Hair follicle dermal papilla cell (primary cell): Measurements from ENCODE around the gene ZBTB2. TPM values are rescaled to one million over a fixed set of nuclear protein-coding genes. Genes with fewer than 3 reads are reported as not detected.

ENCODE experiments used
- small RNA-seq: library from RNA; depleted of rRNA; stranded (forward); fragments of <200 nt; gene quantifications from one replicate; pipeline ENCODE3, GENCODE V24; 2012
- total RNA-seq: library from RNA; depleted of rRNA; stranded (reverse); fragments of >200 nt; gene quantifications from 2 replicates; pipeline ENCODE4 v1.2.3, GENCODE V29; 2012

ZBTB2 gene
- total RNA-seq: 10.9 and 11.2 TPM in 2 replicates

GRCh38 chr6:151391471-151392413 lies at the start of gene ZBTB2:
TSS of gene ZBTB2 (minus strand) at chr6:151391559. CDS start at chr6:151373637, 17,922 bp downstream.

Small RNA genes within 50 kb of the gene (small RNA-seq; reads per million reads assigned to genes)
- gene RF00019: not detected

Other genes with a start within 250 kb of the ZBTB2 start
- gene AKAP12, start 151.6 kb downstream of the ZBTB2 start, total RNA-seq: 47.1 and 70.1 TPM in 2 replicates
- gene RMND1, start 60.6 kb upstream of the ZBTB2 start, total RNA-seq: 33.5 and 33.6 TPM in 2 replicates
- gene CCDC170, start 102.5 kb upstream of the ZBTB2 start, total RNA-seq: 3.2 and 5.7 TPM in 2 replicates